Retinal pigment epithelial cell (primary cell): ENCODE results near the gene C5orf15.

Experiments used
- DNase-seq: peaks from one replicate; pipeline ENCODE4 v3.0.0-alpha.2; 2010; ENCODE audit warnings: low read depth
- H3K4me3 ChIP-seq: 2 replicates; pipeline ENCODE4 v1.5.1; 2011; ENCODE audit warnings: mild to moderate bottlenecking, low read length, control low read depth, moderate library complexity
- TF ChIP-seq, protein P1 (sequence below): conservative IDR thresholded peaks from 2 replicates; pipeline ENCODE4 v1.5.1; 2011; ENCODE audit warnings: low read depth, low read length, control low read depth, inconsistent platforms

C5orf15 gene

DNA sequence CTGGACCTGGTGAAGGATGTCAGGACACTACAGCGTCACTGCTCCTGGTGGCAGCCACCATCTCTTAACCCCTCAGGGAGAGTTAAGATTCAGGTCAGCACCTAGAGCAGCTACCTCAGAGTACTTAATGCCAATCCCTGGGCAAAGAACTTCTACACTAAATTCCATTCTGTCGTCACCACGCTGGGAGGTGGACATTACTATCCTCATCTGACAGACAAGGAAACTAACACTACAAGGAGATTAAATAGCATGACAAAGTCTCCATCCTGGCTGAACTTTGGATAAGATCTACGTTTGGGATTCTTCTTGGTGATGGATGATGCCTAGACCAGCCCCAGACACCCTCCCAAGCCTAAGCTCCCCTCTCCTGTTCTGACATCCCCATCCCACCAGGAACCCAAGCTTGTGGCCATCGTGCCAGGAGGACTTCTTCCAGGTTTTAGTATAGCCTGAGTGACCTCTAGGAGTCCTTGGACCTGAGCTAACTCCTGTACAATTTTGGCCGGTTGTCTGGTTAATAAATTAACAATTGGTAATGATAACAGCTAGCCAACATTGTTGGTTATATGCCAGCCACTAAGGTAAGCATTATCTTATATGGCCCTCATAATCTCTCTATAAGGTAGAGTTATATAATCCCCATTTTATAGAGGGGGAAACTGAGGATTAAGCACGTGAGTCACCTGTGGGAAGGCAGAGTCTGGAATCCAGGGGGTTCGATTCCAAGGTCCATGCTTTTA is 54.8 kb downstream of the C5orf15 start:
- TF ChIP-seq, protein P1, sequence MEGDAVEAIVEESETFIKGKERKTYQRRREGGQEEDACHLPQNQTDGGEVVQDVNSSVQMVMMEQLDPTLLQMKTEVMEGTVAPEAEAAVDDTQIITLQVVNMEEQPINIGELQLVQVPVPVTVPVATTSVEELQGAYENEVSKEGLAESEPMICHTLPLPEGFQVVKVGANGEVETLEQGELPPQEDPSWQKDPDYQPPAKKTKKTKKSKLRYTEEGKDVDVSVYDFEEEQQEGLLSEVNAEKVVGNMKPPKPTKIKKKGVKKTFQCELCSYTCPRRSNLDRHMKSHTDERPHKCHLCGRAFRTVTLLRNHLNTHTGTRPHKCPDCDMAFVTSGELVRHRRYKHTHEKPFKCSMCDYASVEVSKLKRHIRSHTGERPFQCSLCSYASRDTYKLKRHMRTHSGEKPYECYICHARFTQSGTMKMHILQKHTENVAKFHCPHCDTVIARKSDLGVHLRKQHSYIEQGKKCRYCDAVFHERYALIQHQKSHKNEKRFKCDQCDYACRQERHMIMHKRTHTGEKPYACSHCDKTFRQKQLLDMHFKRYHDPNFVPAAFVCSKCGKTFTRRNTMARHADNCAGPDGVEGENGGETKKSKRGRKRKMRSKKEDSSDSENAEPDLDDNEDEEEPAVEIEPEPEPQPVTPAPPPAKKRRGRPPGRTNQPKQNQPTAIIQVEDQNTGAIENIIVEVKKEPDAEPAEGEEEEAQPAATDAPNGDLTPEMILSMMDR = no peak
- DNase-seq = no peak
- no peak overlapping the region for H3K4me3 ChIP-seq

DNA sequence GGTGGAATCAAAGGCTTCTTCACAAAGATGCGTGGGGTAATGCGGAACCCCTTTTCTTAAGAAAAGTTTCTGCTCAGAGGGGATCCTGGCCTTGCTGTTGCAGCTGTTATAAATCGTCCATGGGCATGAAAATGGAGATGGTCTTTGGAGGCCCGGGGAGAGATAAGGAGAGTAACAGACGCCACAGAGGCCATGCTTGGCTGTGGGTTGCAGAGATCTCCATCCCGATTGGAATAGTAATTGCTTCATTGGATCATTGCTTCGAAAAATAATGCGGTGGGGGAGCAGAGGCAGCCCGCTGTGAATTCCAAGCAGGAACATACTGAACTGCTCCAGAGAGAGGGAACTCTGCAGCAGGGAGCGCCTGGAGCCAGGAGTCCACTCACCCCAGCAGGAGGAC is 55.5 kb downstream of the C5orf15 start:
- H3K4me3 ChIP-seq = no peak overlapping the region
- no peak for DNase-seq
- TF ChIP-seq, protein P1 = no peak

DNA sequence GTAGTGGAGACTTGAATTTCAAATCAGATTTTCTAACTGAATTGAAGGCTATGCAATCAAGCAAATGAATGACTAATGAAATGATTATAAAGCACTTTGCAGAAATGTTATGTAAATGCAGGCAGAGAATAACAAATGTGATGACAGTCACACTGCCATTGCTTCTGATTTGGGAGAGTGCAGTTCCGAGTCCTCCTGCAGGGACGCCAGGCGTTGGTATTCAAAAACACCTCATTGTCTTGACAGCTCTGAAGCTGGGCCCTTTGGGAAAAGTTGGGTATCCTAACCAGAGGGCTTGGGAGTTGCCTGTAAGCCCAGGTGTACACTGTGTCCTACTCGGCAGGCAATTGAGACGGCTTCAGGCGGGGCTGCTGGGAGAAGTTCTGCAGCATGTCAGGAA is 57.9 kb downstream of the C5orf15 start:
- H3K4me3 ChIP-seq = no peak overlapping the region
- TF ChIP-seq, protein P1 = no peak
- no peak for DNase-seq

DNA sequence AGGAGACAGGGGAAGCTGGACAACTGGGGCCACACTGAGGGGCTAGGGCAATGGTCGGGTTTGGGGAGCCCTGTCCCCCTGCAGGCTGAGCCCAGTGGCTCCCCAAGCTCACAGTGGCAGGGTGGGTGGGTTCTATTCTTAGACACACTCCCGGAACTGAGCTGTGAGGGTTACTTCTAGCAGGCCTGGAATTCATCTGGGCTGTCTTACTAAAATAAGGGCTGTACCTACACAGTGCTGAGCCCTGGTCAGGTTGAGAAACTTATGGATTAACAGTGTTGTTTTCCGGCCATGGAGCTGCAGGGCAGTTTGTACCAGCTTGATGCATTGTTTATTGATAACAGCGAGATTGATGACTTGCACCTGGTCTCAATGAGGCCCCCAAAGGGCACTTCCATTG is 58.8 kb downstream of the C5orf15 start:
- no peak for DNase-seq
- TF ChIP-seq, protein P1 = no peak
- no peak overlapping the region for H3K4me3 ChIP-seq

DNA sequence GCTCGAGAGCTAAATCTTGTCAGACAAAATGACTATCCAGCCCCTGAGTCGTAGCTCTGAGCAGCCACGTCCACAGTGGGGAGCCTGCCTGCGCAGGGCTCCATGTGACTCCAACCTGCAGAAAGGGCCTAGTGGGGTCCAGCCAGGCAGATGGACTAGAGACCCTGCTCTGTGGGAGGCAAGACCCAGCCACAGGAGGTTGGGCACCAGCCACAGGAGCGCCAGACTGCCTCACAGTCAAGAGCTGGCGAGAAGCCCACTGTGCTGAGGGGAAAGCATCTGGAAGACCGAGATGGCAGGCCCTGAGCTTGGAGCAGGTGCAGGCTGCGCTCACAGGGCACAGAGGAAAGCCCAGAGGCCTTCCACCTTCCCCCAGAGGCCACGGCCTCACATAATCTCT is 61.4 kb downstream of the C5orf15 start:
- TF ChIP-seq, protein P1 = no peak
- no peak for DNase-seq
- no peak overlapping the region for H3K4me3 ChIP-seq

DNA sequence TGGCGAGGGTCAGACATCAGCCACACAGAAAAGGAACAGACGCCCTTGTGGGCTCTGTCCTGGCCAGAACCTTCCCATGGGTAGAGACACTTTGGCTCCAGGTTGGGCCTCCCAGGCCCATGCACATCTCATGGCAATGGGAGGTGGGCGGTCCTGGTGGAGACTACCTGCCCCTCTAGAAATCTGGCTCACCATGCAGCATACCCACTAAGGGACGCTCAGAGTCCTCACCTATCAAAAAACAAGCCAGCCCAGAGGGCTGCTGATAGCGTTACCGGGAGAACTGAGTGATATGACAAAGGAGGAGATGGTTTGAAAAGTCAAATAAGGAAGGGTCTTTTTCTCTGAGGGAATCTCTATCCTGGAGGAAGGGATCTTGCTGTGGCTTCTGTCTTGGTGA is 62.1 kb downstream of the C5orf15 start:
- DNase-seq = no peak
- TF ChIP-seq, protein P1 = no peak
- no peak overlapping the region for H3K4me3 ChIP-seq
